ENCODE results near the gene NAP1L4.

- TF ChIP-seq CTCF (IDR thresholded peaks at IDR 0.05) = no peak
- no peak for TF ChIP-seq POLR2AphosphoS5 (IDR thresholded peaks at IDR 0.05; ENCODE audit: low read depth, low read length)
- no peak for TF ChIP-seq REST (IDR thresholded peaks at IDR 0.05; ENCODE audit: insufficient read depth in 1 of 2, low read depth in 2 of 2, low read length in 1 of 2)
Measured at GRCh38 chr11:2898366-2899079, 93.6 kb downstream of the NAP1L4 start.

Data from Panc1 (cell line).